SK-N-SH (cell line): ENCODE results near the gene BCL11B. TPM values are rescaled to one million over a fixed set of nuclear protein-coding genes. Genes with fewer than 3 reads are reported as not detected.

Source experiments
- CTCF ChIA-PET: fragments of 300-600, 350-600 bp; formaldehyde crosslinking; extraction: SDS; loops from one replicate; lab custom pipeline; 2021; lab: Yijun Ruan, JAX
- POLR2A ChIA-PET: fragments of 350-600 bp; sonication (Branson Sonifier 250); formaldehyde crosslinking; extraction: SDS; loops from one replicate; lab custom pipeline; 2020; ENCODE audit warnings: antibody characterized with exemption, inconsistent platforms; lab: Yijun Ruan, JAX
- DNase-seq: peaks from one replicate; pipeline ENCODE4 v3.0.0; 2012
- H2AFZ ChIP-seq: fragments of 200-600 bp; sonication (generic); 2 replicates; pipeline ENCODE4 v1.8.1; 2016; ENCODE audit warnings: antibody characterized with exemption, mild to moderate bottlenecking, low read depth
- H3F3A ChIP-seq: fragments of 200-600 bp; sonication (generic); replicated peaks from 2 replicates; pipeline ENCODE3; 2016; ENCODE audit warnings: antibody characterized with exemption, mild to moderate bottlenecking; ENCODE audit not compliant: insufficient read depth
- H3K27ac ChIP-seq, 2 experiments: fragments of 200-500 bp in 1 of 2; fragments of 200-600 bp in 1 of 2; sonication (Bioruptor generic) in 1 of 2; sonication (generic), shearing (Covaris generic) in 1 of 2; 2 replicates each; pipeline versions ENCODE4 v1.5.1 to v1.6.1; 2014 to 2016; ENCODE audit warnings: low read depth in 2 of 2, inconsistent platforms in 1 of 2, low read length in 1 of 2, mild to moderate bottlenecking in 1 of 2, mixed read lengths in 1 of 2
- H3K27me3 ChIP-seq: fragments of 200-600 bp; sonication (generic), shearing (Covaris generic); 2 replicates; pipeline ENCODE4 v1.6.1; 2016; ENCODE audit warnings: mixed run types; ENCODE audit not compliant: insufficient read depth
- H3K36me3 ChIP-seq, 2 experiments: fragments of 200-500 bp in 1 of 2; fragments of 200-600 bp in 1 of 2; sonication (Bioruptor generic) in 1 of 2; sonication (generic) in 1 of 2; replicated peaks in 1 of 2; 2 replicates each; pipeline versions ENCODE3 to v1.5.1; 2014 to 2016; ENCODE audit warnings: low read length in 1 of 2, mild to moderate bottlenecking in 1 of 2; ENCODE audit not compliant: insufficient read depth in 2 of 2, control insufficient read depth in 1 of 2
- H3K4me1 ChIP-seq, 2 experiments: fragments of 200-500 bp in 1 of 2; fragments of 200-600 bp in 1 of 2; sonication (Bioruptor generic) in 1 of 2; sonication (generic), shearing (Covaris generic) in 1 of 2; 2 replicates each; pipeline versions ENCODE4 v1.5.1 to v1.6.1; 2014 to 2016; ENCODE audit warnings: low read depth in 1 of 2, low read length in 1 of 2, mixed run types in 1 of 2; ENCODE audit not compliant: insufficient read depth in 2 of 2, control insufficient read depth in 1 of 2
- H3K4me2 ChIP-seq: fragments of 200-600 bp; sonication (generic), shearing (Covaris generic); 2 replicates; pipeline ENCODE4 v1.6.1; 2017; ENCODE audit warnings: mixed run types
- H3K4me3 ChIP-seq, 2 experiments: fragments of 200-500 bp in 1 of 2; fragments of 200-600 bp in 1 of 2; sonication (Bioruptor generic) in 1 of 2; sonication (generic), shearing (Covaris generic) in 1 of 2; 2 replicates each; pipeline versions ENCODE4 v1.5.1 to v1.8.1; 2014 to 2016; ENCODE audit warnings: low read depth in 2 of 2, inconsistent platforms in 1 of 2, low read length in 1 of 2, mild to moderate bottlenecking in 1 of 2, mixed read lengths in 1 of 2, moderate library complexity in 1 of 2
- H3K79me2 ChIP-seq: fragments of 200-600 bp; sonication (generic); 2 replicates; pipeline ENCODE4 v1.8.1; 2017; ENCODE audit warnings: mild to moderate bottlenecking; ENCODE audit not compliant: insufficient read depth
- H3K9ac ChIP-seq: fragments of 200-600 bp; sonication (generic); 2 replicates; pipeline ENCODE4 v1.6.1; 2017; ENCODE audit warnings: mixed run types
- H3K9me2 ChIP-seq: fragments of 200-600 bp; sonication (generic); 2 replicates; pipeline ENCODE4 v1.6.1; 2017; ENCODE audit warnings: mixed run types
- H3K9me3 ChIP-seq: fragments of 200-600 bp; sonication (generic); 2 replicates; pipeline ENCODE4 v1.6.1; 2017; ENCODE audit warnings: mixed run types, mild to moderate bottlenecking, moderate library complexity
- H4K20me1 ChIP-seq: fragments of 200-600 bp; sonication (generic); 2 replicates; pipeline ENCODE4 v1.6.1; 2017; ENCODE audit warnings: mild to moderate bottlenecking, mixed run types; ENCODE audit not compliant: insufficient read depth
- CHD2 ChIP-seq: fragments of 150-350 bp; IDR thresholded peaks from 2 replicates; pipeline ENCODE4 v1.6.1; 2018; ENCODE audit warnings: low read length; ENCODE audit not compliant: partially characterized antibody
- EZH2phosphoT487 ChIP-seq: fragments of 200-600 bp; sonication (generic); IDR thresholded peaks from 2 replicates; pipeline ENCODE4 v1.6.1; 2017; ENCODE audit warnings: low read depth, mixed run types, mild to moderate bottlenecking, antibody characterized with exemption, moderate library complexity, borderline replicate concordance
- FOXM1 ChIP-seq: IDR thresholded peaks from 2 replicates; pipeline ENCODE4 v1.4.0; 2012; ENCODE audit warnings: low read depth, mild to moderate bottlenecking
- GABPA ChIP-seq: IDR thresholded peaks from 2 replicates; pipeline ENCODE4 v1.4.0; 2012; ENCODE audit warnings: low read depth, mild to moderate bottlenecking
- MAX ChIP-seq: IDR thresholded peaks from 2 replicates; pipeline ENCODE4 v1.4.0; 2012; ENCODE audit warnings: low read depth
- POLR2AphosphoS5 ChIP-seq: IDR thresholded peaks from 2 replicates; pipeline ENCODE4 v1.6.1; 2012; ENCODE audit warnings: low read depth, low read length
- RAD21 ChIP-seq: IDR thresholded peaks from 2 replicates; pipeline ENCODE4 v1.6.1; 2012; ENCODE audit warnings: mild to moderate bottlenecking, low read length
- REST ChIP-seq: IDR thresholded peaks from 2 replicates; pipeline ENCODE4 v1.6.1; 2012; ENCODE audit warnings: mild to moderate bottlenecking, low read depth, low read length, moderate library complexity
- TEAD4 ChIP-seq: IDR thresholded peaks from 2 replicates; pipeline ENCODE4 v1.4.0; 2012; ENCODE audit warnings: mild to moderate bottlenecking, borderline replicate concordance; ENCODE audit not compliant: insufficient read depth
- USF1 ChIP-seq: IDR thresholded peaks from 2 replicates; pipeline ENCODE4 v1.4.0; 2012; ENCODE audit warnings: low read depth, borderline replicate concordance
- YY1 ChIP-seq: IDR thresholded peaks from 2 replicates; pipeline ENCODE4 v1.4.0; 2012; ENCODE audit warnings: low read depth, mild to moderate bottlenecking
- WGBS: methylation state at CpG from one replicate; pipeline ENCODE4 v1.1.6; 2017; ENCODE audit warnings: low lambda C conversion rate; 5-methylcytosine and 5-hydroxymethylcytosine counted together
- polyA plus RNA-seq, 3 experiments: library from polyadenylated mRNA; depleted of rRNA; stranded (reverse); fragments of >200 nt; gene quantifications; 2 replicates each; pipeline ENCODE4 v1.2.3, GENCODE V29; 2012
- TF ChIP-seq, protein P1 (sequence below): fragments of 200-600 bp; sonication (generic); IDR thresholded peaks from 2 replicates; pipeline ENCODE4 v1.6.1; 2017; ENCODE audit warnings: antibody characterized with exemption, mild to moderate bottlenecking, moderate library complexity

BCL11B gene
- polyA plus RNA-seq, 1 of the 3 experiments (the other 2 are of a cell fraction): not detected

GRCh38 chr14:99237288-99237687 lies 34.7 kb downstream of the BCL11B start:
- ChIA-PET CTCF (interaction anchor here (1.8 kb wide), 1 partner anchor 29 kb away, joined by 8 read pairs; no protein-coding TSS in a partner anchor), POLR2A (no interaction called here)
- H3K79me2 ChIP-seq: no peaks in the 10 kb centered on the region
- H3K27me3 ChIP-seq: peaks cover 48% of the 10 kb centered on the region
- no peaks in the 10 kb centered on the region for H3K36me3 ChIP-seq
- no peak overlapping the region for H3K27ac ChIP-seq
- WGBS: 4% methylated on average over 7 of the region's 7 CpGs
- H2AFZ ChIP-seq: no peak overlapping the region
- no peak overlapping the region for H3K4me2 ChIP-seq
- no peaks in the 10 kb centered on the region; a peak in 1 of 4 replicates for H3K4me1 ChIP-seq
- no peaks in the 10 kb centered on the region for H3F3A ChIP-seq
- no peaks in the 10 kb centered on the region for H4K20me1 ChIP-seq
- H3K9ac ChIP-seq: no peak overlapping the region
- DNase-seq: no peak
- TF ChIP-seq RAD21: no peak
- no peak for TF ChIP-seq FOXM1
- TF ChIP-seq TEAD4: no peak
- TF ChIP-seq USF1: no peak
- TF ChIP-seq EZH2phosphoT487: no peak
- no peak for TF ChIP-seq GABPA
- TF ChIP-seq POLR2AphosphoS5: no peak
- no peak for TF ChIP-seq YY1
- TF ChIP-seq MAX: no peak
- TF ChIP-seq CHD2: no peak
- TF ChIP-seq REST: no peak
- TF ChIP-seq, protein P1, sequence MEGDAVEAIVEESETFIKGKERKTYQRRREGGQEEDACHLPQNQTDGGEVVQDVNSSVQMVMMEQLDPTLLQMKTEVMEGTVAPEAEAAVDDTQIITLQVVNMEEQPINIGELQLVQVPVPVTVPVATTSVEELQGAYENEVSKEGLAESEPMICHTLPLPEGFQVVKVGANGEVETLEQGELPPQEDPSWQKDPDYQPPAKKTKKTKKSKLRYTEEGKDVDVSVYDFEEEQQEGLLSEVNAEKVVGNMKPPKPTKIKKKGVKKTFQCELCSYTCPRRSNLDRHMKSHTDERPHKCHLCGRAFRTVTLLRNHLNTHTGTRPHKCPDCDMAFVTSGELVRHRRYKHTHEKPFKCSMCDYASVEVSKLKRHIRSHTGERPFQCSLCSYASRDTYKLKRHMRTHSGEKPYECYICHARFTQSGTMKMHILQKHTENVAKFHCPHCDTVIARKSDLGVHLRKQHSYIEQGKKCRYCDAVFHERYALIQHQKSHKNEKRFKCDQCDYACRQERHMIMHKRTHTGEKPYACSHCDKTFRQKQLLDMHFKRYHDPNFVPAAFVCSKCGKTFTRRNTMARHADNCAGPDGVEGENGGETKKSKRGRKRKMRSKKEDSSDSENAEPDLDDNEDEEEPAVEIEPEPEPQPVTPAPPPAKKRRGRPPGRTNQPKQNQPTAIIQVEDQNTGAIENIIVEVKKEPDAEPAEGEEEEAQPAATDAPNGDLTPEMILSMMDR: no peak
- H3K9me2 ChIP-seq: no peaks in the 10 kb centered on the region
- H3K4me3 ChIP-seq: no peak overlapping the region
- no peaks in the 10 kb centered on the region for H3K9me3 ChIP-seq
